Small intestine (tissue), 7 donors: ENCODE data around the gene CXADR. TPM values are rescaled to one million over a fixed set of nuclear protein-coding genes. Genes with fewer than 3 reads are reported as not detected.
"Not testable (repeated sequence)": the region's sequence is repeated elsewhere in the genome, so short reads cannot be mapped to it uniquely, and the experiment has no call there.

Experiments used
- DNase-seq, 2 donors: peaks; one replicate each; pipeline versions ENCODE4 v3.0.0 to v3.0.0-alpha.2; 2013
- FAIRE-seq: peaks from 2 replicates; lab custom pipeline; 2012; peaks lifted over from hg19 to GRCh38; lab: Jason Lieb, UNC
- H3K27ac ChIP-seq, 3 donors: one replicate each; pipeline ENCODE4 v1.5.1; 2013; ENCODE audit warnings: low read length in 2 of 3, mild to moderate bottlenecking in 2 of 3, control low read depth in 1 of 3, inconsistent platforms in 1 of 3, low read depth in 1 of 3, moderate library complexity in 1 of 3
- H3K27me3 ChIP-seq, 3 donors: one replicate each; pipeline ENCODE4 v1.6.1; 2013; ENCODE audit warnings: low read length in 3 of 3, inconsistent platforms in 1 of 3; ENCODE audit not compliant: control insufficient read depth in 3 of 3, insufficient read depth in 3 of 3
- H3K36me3 ChIP-seq, 3 donors: one replicate each; pipeline ENCODE4 v1.6.1; 2013; ENCODE audit warnings: low read length in 3 of 3, inconsistent platforms in 1 of 3, low read depth in 1 of 3, mild to moderate bottlenecking in 1 of 3, moderate library complexity in 1 of 3; ENCODE audit not compliant: control insufficient read depth in 3 of 3, insufficient read depth in 2 of 3
- H3K4me1 ChIP-seq, 3 donors: one replicate each; pipeline ENCODE4 v1.6.1; 2013; ENCODE audit warnings: low read length in 2 of 3, inconsistent platforms in 1 of 3, low read depth in 1 of 3, mild to moderate bottlenecking in 1 of 3, moderate library complexity in 1 of 3; ENCODE audit not compliant: control insufficient read depth in 3 of 3, insufficient read depth in 2 of 3
- H3K4me3 ChIP-seq, 3 donors: one replicate each; pipeline ENCODE4 v1.5.1; 2013; ENCODE audit warnings: low read length in 3 of 3, control low read depth in 1 of 3, inconsistent platforms in 1 of 3, low read depth in 1 of 3, mild to moderate bottlenecking in 1 of 3, moderate library complexity in 1 of 3
- H3K9me3 ChIP-seq, 2 donors: one replicate each; pipeline ENCODE4 v1.6.1; 2013; ENCODE audit warnings: low read depth in 1 of 2, low read length in 1 of 2; ENCODE audit not compliant: control insufficient read depth in 2 of 2, insufficient read depth in 1 of 2
- WGBS, 3 donors: extraction: QIAGEN DNeasy Blood & Tissue Kit; methylation state at CpG; one replicate each; pipeline ENCODE4 v1.1.7; 2013; 5-methylcytosine and 5-hydroxymethylcytosine counted together
- polyA plus RNA-seq, 4 donors: library from polyadenylated mRNA; stranded (reverse) in 3 of 4; unstranded in 1 of 4; fragments of 200-250 nt in 3 of 4; fragments of 120-200 nt in 1 of 4; gene quantifications; one replicate each; pipeline versions ENCODE4 v1.2.1 to v1.2.3, GENCODE V29; 2013
- donor health status: healthy with polysubstance abuse.
- donor health status: control.
- donor health status: control.
- donor health status: Bipolar disorder and iron deficiency.
- donor health status: healthy.

CXADR gene
- polyA plus RNA-seq, 4 donors = 12.5 to 64.8 (median 35.7) TPM

DNA sequence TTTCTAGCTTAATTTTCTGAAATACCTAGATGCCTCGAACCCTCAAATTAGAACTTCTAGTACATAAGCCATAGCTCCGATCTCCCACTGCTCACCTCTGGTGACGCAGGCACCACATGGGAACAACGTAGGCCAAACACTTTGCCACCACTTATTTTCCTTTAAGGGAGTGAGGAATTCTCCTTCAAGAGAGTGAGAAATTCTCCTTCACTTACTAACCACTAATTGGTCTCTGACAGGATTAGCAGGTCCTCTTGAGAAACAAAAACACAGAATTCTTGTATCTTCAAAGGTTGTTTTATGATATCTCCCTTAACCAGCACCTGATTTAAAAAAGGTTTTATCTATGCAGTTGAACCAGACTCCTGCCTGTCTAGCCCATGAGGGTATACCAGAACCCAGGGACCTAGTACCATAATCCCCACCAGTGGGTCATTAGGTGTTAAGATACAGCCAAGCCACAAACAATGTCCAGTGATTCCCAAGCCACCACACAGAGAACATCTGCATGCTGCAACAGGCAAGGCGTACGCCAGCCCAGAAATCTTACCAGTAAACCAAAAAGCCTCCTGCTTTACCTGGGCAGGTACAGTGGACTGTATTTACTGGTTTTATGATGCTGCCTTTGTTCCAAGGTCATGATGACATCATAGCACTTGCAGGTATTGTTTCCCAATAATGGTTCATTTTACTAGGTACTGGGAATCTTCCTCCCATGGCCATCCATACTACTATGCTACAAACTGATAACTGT, 20.3 kb upstream of the CXADR start:
- no peak for FAIRE-seq
- Histone ChIP-seq H3K36me3 (no peaks in the 10 kb centered on the region), H3K9me3 (no peaks in the 10 kb centered on the region), H3K4me3 (no peak overlapping the region), H3K4me1 (peaks cover 0 to 9% (median 0%) of the 10 kb centered on the region in 3 donors), H3K27me3 (no peaks in the 10 kb centered on the region), H3K27ac (no peak overlapping the region)
- WGBS, 3 donors = 78 to 88% (median 86%) methylated on average over 6 of the region's 6 CpGs
- DNase-seq = peak; percentile 56 to 67

DNA sequence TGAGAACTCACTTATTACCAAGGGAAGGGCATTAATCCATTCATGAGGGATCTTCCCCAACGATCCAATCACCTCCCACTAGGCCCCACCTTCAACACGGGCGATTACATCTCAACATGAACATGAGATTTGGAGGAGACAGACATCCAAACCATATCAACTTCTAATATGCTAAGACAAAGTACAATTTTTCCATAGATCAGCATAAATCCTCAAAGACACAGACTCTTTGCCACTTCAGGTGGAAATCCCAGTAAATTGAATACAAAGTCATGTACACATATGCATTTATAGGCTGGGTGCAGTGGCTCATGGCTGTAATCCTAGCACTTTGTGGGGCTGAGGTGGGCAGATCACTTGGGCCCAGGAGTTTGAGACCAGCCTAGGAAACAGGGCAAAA, 18.8 kb upstream of the CXADR start:
- Histone ChIP-seq H3K9me3 (no peaks in the 10 kb centered on the region), H3K36me3 (no peaks in the 10 kb centered on the region), H3K4me1 (peaks cover 0 to 9% (median 0%) of the 10 kb centered on the region in 3 donors), H3K27me3 (no peaks in the 10 kb centered on the region), H3K4me3 (no peak overlapping the region), H3K27ac (no peak overlapping the region)
- FAIRE-seq (no peak), DNase-seq (no peak)
- WGBS, 3 donors = 85 to 98% (median 96%) methylated on average over 3 of the region's 3 CpGs

DNA sequence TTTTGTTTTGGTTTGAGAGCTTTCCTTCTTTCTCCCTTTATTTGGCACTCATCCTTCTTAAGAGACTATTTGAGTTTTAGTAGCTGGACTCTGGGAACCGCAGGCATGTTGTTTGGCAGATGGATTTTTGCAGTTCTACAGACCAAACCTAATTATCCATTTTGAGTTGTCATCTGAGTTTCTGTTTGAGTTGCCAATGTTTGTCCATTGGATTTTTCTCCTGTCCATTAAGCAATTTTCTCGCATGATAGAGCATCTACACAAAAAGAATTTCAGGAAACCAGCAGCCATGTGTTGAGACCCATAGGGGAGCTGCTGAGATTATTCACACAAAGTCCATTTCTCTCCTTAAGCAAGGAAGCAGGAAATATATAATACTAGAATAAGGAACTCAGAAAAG, 17.2 kb upstream of the CXADR start:
- Histone ChIP-seq H3K27me3 (no peaks in the 10 kb centered on the region), H3K4me3 (no peak overlapping the region), H3K9me3 (no peaks in the 10 kb centered on the region), H3K4me1 (peaks cover 0 to 9% (median 0%) of the 10 kb centered on the region in 3 donors), H3K27ac (no peak overlapping the region), H3K36me3 (no peaks in the 10 kb centered on the region)
- DNase-seq = no peak
- no peak for FAIRE-seq
- WGBS, 3 donors = 75 to 96% (median 76%) methylated on average over 2 of the region's 2 CpGs

DNA sequence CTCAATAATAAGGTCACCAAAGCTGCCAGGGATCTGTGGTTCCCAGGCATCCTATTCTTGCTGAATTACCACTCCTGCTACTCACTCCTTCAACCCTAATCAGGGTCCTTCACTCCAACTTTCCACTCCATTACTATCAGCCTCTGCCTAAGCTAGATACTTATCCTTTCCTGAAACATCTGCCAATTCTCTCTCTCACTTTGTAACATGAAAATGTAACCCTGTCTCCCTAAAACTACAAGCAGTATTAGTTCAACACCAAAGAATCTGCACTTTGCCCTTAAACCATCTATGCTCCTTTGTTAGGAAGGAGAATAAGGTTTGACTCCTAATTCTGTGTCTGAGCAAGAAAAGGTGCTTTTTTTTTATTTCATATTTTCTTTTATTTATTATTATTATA, 15.5 kb upstream of the CXADR start:
- Histone ChIP-seq H3K27me3 (no peaks in the 10 kb centered on the region), H3K27ac (no peak overlapping the region), H3K36me3 (no peaks in the 10 kb centered on the region), H3K4me1 (peaks cover 0 to 11% (median 0%) of the 10 kb centered on the region in 3 donors), H3K4me3 (no peak overlapping the region), H3K9me3 (no peaks in the 10 kb centered on the region)
- DNase-seq (no peak), FAIRE-seq (no peak)

DNA sequence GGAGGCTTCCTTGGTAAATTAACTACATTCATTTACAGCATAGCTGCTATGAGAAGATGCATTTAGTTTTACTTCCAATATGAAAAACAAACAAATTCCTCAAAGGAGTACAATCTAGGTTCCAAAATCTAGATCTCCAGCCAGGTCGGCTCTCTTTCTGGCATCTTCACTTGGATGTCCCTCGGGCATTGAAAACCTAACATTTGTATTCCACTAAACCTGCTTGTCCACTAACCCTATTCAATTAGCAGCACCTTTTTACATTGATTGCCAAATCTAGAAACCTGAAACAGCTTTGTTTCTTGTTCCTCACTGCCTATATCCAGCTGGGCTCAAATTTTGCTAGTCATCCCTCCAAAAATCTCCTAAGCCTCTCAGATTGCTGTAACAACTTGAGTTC, 14.3 kb upstream of the CXADR start:
- no peak overlapping the region for H3K4me3 ChIP-seq
- no peaks in the 10 kb centered on the region for H3K36me3 ChIP-seq
- DNase-seq (no peak), FAIRE-seq (no peak)
- no peak overlapping the region for H3K27ac ChIP-seq
- no peaks in the 10 kb centered on the region for H3K27me3 ChIP-seq
- H3K9me3 ChIP-seq = no peaks in the 10 kb centered on the region
- 75 to 88% (median 78%) methylated on average over 2 of the region's 2 CpGs for WGBS, 3 donors
- peaks cover 0 to 5% (median 0%) of the 10 kb centered on the region in 3 donors for H3K4me1 ChIP-seq

DNA sequence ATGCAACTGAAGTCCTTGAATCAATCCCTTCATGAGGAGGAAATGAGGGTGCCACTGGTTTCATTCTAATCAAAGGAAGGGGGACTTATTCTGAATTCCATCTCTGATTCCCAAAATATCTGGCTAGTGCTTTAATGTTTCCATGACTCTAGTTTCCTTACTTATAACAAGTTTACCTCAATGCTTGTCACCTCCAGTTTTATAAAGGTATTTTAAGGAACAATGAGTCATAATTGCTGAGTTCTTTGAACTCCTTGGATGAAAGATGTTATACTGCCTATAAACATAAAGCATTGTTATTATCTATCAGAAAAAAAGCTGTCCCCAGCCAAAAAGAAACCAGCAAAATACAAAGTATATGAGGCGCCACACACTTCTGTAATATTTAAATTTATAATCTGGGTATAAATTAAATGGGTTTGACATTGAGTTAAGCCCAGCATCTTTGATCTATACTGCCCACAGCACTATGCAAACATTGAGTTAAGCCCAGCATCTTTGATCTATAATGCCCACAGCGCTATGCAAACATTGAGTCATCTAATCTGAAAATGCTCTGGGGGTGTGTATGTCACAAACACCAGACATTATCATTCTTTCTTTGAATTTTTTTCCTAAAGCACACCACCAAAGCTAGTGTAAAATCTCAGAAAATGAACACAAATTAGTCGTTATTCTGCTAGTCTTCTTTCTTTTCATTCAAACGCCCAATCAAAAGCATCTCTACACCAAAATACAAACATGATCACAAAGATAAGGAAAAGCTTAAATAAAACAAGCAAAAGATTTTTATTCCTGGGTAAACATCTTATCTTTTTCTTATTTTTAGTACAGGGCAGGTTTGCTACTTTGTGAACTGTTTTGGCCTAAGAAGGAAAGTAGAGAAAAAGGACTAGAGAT, 11.5 kb upstream of the CXADR start:
- Histone ChIP-seq H3K27me3 (no peaks in the 10 kb centered on the region), H3K27ac (peak overlapping the region in 1 of 3 donors; percentile 30), H3K36me3 (peaks cover 0 to 4% (median 0%) of the 10 kb centered on the region in 3 donors), H3K9me3 (peaks cover 1 to 14% of the 10 kb centered on the region in 2 donors), H3K4me1 (peaks cover 0 to 5% (median 0%) of the 10 kb centered on the region in 3 donors), H3K4me3 (no peak overlapping the region)
- FAIRE-seq (no peak), DNase-seq (peak; percentile 56 to 63)
- 12 to 51% (median 36%) methylated on average over 4 of the region's 4 CpGs for whole genome bisulfite sequencing, 3 donors

DNA sequence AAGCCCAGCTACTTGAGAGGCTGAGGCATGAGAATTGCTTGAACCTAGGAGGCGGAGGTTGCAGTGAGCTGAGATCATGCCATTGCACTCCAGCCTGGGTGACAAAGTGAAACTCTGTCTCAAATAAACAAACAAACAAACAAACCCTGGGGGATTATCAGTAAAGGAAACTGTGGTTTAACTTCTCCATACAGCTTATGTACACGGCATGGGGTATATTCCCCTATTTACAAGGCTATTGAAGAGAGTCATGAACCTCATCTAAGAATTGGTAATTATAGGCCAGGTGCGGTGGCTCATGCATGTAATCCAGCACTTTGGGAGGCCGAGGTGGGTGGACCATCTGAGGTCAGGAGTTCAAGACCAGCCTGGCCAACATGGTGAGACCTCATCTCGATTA, 9.9 kb upstream of the CXADR start:
- not testable (repeated sequence) for FAIRE-seq

DNA sequence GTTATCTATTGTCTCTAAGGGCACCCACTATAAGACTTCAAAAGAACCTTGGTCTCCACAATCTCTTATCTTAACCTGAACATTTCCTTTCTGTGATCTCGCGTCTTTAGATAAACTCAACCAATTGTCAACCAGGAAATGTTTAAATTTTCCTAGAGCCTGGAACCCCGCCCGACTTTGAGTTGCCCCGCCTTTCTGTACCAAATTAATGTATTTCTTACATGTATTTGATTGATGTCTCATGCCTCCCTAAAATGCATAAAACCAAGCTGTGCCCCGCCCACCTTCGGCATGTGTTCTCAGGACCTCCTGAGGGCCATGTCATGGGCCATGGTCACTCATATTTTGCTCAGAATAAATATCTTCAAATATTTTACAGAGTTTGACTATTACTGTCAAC, 5.9 kb upstream of the CXADR start:
- 34 to 59% (median 38%) methylated on average over 7 of the region's 7 CpGs for WGBS, 3 donors
- Histone ChIP-seq H3K4me1 (peaks cover 0 to 3% (median 0%) of the 10 kb centered on the region in 3 donors), H3K4me3 (no peak overlapping the region), H3K36me3 (peaks cover 0 to 4% (median 0%) of the 10 kb centered on the region in 3 donors), H3K27me3 (no peaks in the 10 kb centered on the region), H3K9me3 (peaks cover 1 to 14% of the 10 kb centered on the region in 2 donors), H3K27ac (no peak overlapping the region)
- FAIRE-seq (no peak), DNase-seq (peak in 1 of 2 donors; percentile 48)

More for the DNA sequence above, 9.9 kb upstream of the CXADR start:
- not testable (repeated sequence) for H3K4me1 ChIP-seq, H3K27ac ChIP-seq, DNase-seq, H3K27me3 ChIP-seq, H3K36me3 ChIP-seq, H3K4me3 ChIP-seq
- peaks cover 1 to 14% of the 10 kb centered on the region in 2 donors for H3K9me3 ChIP-seq
- 69 to 81% (median 78%) methylated on average over 5 of the region's 5 CpGs for WGBS, 3 donors
